GM23248 (cell line): ENCODE measurements around the gene FAM89A.

Experiments used
- EZH2 ChIP-seq: fragments of 200-600 bp; sonication (generic); IDR thresholded peaks from 2 replicates; pipeline ENCODE4 v1.6.1; 2018; ENCODE audit warnings: antibody characterized with exemption, mild to moderate bottlenecking; ENCODE audit not compliant: insufficient read depth, poor library complexity, severe bottlenecking
- EZH2phosphoT487 ChIP-seq: fragments of 200-600 bp; sonication (generic); IDR thresholded peaks from 2 replicates; pipeline ENCODE4 v1.6.1; 2018; ENCODE audit warnings: antibody characterized with exemption, moderate library complexity, mild to moderate bottlenecking, low read depth; ENCODE audit not compliant: insufficient read depth

DNA sequence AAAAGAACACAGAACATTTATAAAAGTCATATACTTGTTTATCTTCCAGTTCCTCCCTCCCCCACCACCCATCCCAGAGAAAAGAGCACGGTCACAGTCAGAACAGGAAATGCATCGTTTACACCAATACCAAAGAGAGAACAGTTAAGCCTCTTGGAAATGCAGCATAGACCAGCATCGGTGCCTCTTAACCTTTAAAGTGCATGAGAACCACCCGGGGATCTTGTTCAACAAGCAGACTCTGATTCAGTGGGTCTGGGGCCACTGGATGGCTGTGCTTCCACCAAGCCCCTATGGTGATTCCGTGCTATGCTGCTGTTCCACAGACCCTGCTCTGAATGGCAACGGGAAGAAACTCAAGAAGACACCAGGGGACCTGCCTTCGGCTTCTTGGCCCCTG is 19.2 kb downstream of the FAM89A start:
- TF ChIP-seq EZH2: no peak
- no peak for TF ChIP-seq EZH2phosphoT487
